Astrocyte (in vitro differentiated cells and primary cell): ENCODE data around the gene TMEM107. TPM values are rescaled to one million over a fixed set of nuclear protein-coding genes. Genes with fewer than 3 reads are reported as not detected.
"Not testable (repeated sequence)": the region's sequence is repeated elsewhere in the genome, so short reads cannot be mapped to it uniquely, and the experiment has no call there.

ENCODE experiments used
- DNase-seq: peaks from one replicate; pipeline ENCODE4 v3.0.0-alpha.2; 2010; ENCODE audit warnings: low read depth
- FAIRE-seq: peaks from 2 replicates; lab custom pipeline; 2011; peaks lifted over from hg19 to GRCh38; lab: Jason Lieb, UNC
- H2AFZ ChIP-seq: 2 replicates; pipeline ENCODE4 v1.6.0; 2012; ENCODE audit warnings: low read depth, low read length, inconsistent platforms
- H3K27ac ChIP-seq: 2 replicates; pipeline ENCODE4 v1.5.1; 2011; ENCODE audit warnings: low read depth, low read length, inconsistent platforms
- H3K27me3 ChIP-seq: 2 replicates; pipeline ENCODE4 v1.6.0; 2011; ENCODE audit warnings: low read length, inconsistent platforms; ENCODE audit not compliant: insufficient read depth
- H3K36me3 ChIP-seq: 2 replicates; pipeline ENCODE4 v1.5.1; 2011; ENCODE audit warnings: low read length, inconsistent platforms; ENCODE audit not compliant: insufficient read depth
- H3K4me1 ChIP-seq: 2 replicates; pipeline ENCODE4 v1.5.1; 2011; ENCODE audit warnings: low read length, inconsistent platforms; ENCODE audit not compliant: insufficient read depth
- H3K4me2 ChIP-seq: 2 replicates; pipeline ENCODE4 v1.6.0; 2012; ENCODE audit warnings: low read length, inconsistent platforms
- H3K4me3 ChIP-seq: 2 replicates; pipeline ENCODE4 v1.5.1; 2011; ENCODE audit warnings: low read depth, mild to moderate bottlenecking, low read length, inconsistent platforms; ENCODE audit not compliant: insufficient read depth
- H3K79me2 ChIP-seq: 2 replicates; pipeline ENCODE4 v1.6.0; 2012; ENCODE audit warnings: mild to moderate bottlenecking, low read length, inconsistent platforms; ENCODE audit not compliant: insufficient read depth
- H3K9ac ChIP-seq: 2 replicates; pipeline ENCODE4 v1.6.0; 2012; ENCODE audit warnings: mild to moderate bottlenecking, low read length, inconsistent platforms
- H3K9me3 ChIP-seq: 2 replicates; pipeline ENCODE4 v1.5.1; 2012; ENCODE audit warnings: low read depth, mild to moderate bottlenecking, low read length, inconsistent platforms; ENCODE audit not compliant: insufficient read depth
- H4K20me1 ChIP-seq: 2 replicates; pipeline ENCODE4 v1.6.0; 2012; ENCODE audit warnings: low read length, inconsistent platforms; ENCODE audit not compliant: insufficient read depth
- H3K27ac Mint-ChIP-seq: one replicate; pipeline ENCODE4 v1.8.0; 2021; ENCODE audit warnings: mild to moderate bottlenecking, mixed read lengths; ENCODE audit not compliant: unreplicated experiment
- H3K27me3 Mint-ChIP-seq: one replicate; pipeline ENCODE4 v1.8.0; 2021; ENCODE audit warnings: low read depth, mixed read lengths; ENCODE audit not compliant: unreplicated experiment
- H3K36me3 Mint-ChIP-seq: one replicate; pipeline ENCODE4 v1.8.0; 2021; ENCODE audit warnings: low read depth, mixed read lengths; ENCODE audit not compliant: unreplicated experiment
- H3K4me1 Mint-ChIP-seq: one replicate; pipeline ENCODE4 v1.8.0; 2021; ENCODE audit warnings: low read depth, mixed read lengths; ENCODE audit not compliant: unreplicated experiment
- H3K4me3 Mint-ChIP-seq: one replicate; pipeline ENCODE4 v1.8.0; 2021; ENCODE audit warnings: mild to moderate bottlenecking, moderate library complexity, mixed read lengths; ENCODE audit not compliant: unreplicated experiment
- H3K9me3 Mint-ChIP-seq: one replicate; pipeline ENCODE4 v1.8.0; 2021; ENCODE audit warnings: mild to moderate bottlenecking, mixed read lengths; ENCODE audit not compliant: unreplicated experiment
- CTCF ChIP-seq: IDR thresholded peaks from 2 replicates; pipeline ENCODE4 v1.5.1; 2011; ENCODE audit warnings: low read depth, mild to moderate bottlenecking, inconsistent platforms, low read length, moderate library complexity; ENCODE audit not compliant: insufficient read depth
- EZH2 ChIP-seq: IDR thresholded peaks from 2 replicates; pipeline ENCODE4 v1.6.1; 2012; ENCODE audit warnings: mild to moderate bottlenecking, low read length, inconsistent platforms; ENCODE audit not compliant: insufficient read depth
- total RNA-seq: library from RNA; stranded (reverse); gene quantifications from 2 replicates; pipeline ENCODE4 v1.2.1, GENCODE V29; 2021

The TMEM107 gene
- total RNA-seq, 1 donor from 2014 or later = 9.4 TPM

GRCh38 chr17:8173056-8173870, 2.9 kb downstream of the TMEM107 start:
- Mint-ChIP-seq H3K36me3 (no peaks in the 10 kb centered on the region), H3K27me3 (no peaks in the 10 kb centered on the region), H3K4me1 (peaks cover 17% of the 10 kb centered on the region), H3K9me3 (no peaks in the 10 kb centered on the region), H3K4me3 (peak overlapping the region; percentile 89), H3K27ac (peak overlapping the region; percentile 100)
- Histone ChIP-seq H3K9ac (peak overlapping the region; percentile 88), H3K36me3 (no peaks in the 10 kb centered on the region), H2AFZ (peak overlapping the region; percentile 81), H3K27ac (peak overlapping the region; percentile 99), H3K27me3 (no peaks in the 10 kb centered on the region), H4K20me1 (no peaks in the 10 kb centered on the region), H3K9me3 (no peaks in the 10 kb centered on the region), H3K4me2 (peak overlapping the region; percentile 86), H3K4me1 (peaks cover 26% of the 10 kb centered on the region), H3K4me3 (peak overlapping the region; percentile 52), H3K79me2 (peaks cover 13% of the 10 kb centered on the region)
- no peak for FAIRE-seq
- TF ChIP-seq CTCF (no peak), EZH2 (no peak)
- peak; percentile 99 for DNase-seq

- H3K4me1 Mint-ChIP-seq, H3K4me2 ChIP-seq, H4K20me1 ChIP-seq, DNase-seq, FAIRE-seq, H3K27ac Mint-ChIP-seq, H3K9ac ChIP-seq, H3K4me3 ChIP-seq, H3K4me3 Mint-ChIP-seq, H3K9me3 ChIP-seq, H3K27me3 Mint-ChIP-seq, H3K27ac ChIP-seq, H3K27me3 ChIP-seq, H3K36me3 Mint-ChIP-seq, H3K9me3 Mint-ChIP-seq, H3K36me3 ChIP-seq, H2AFZ ChIP-seq, H3K79me2 ChIP-seq: not testable (repeated sequence)
- H3K4me1 ChIP-seq = peaks cover 10% of the 10 kb centered on the region
Measured at GRCh38 chr17:8170186-8170585, 6.0 kb downstream of the TMEM107 start.

- Mint-ChIP-seq H3K27ac (no peak overlapping the region), H3K36me3 (no peaks in the 10 kb centered on the region), H3K27me3 (no peaks in the 10 kb centered on the region), H3K4me1 (peaks cover 13% of the 10 kb centered on the region), H3K9me3 (no peaks in the 10 kb centered on the region), H3K4me3 (no peak overlapping the region)
- FAIRE-seq (no peak), DNase-seq (no peak)
- Histone ChIP-seq H2AFZ (no peak overlapping the region), H3K9ac (no peak overlapping the region), H3K79me2 (peaks cover 2% of the 10 kb centered on the region), H4K20me1 (no peaks in the 10 kb centered on the region), H3K4me2 (no peak overlapping the region), H3K27me3 (no peaks in the 10 kb centered on the region), H3K36me3 (no peaks in the 10 kb centered on the region), H3K27ac (no peak overlapping the region), H3K9me3 (no peaks in the 10 kb centered on the region), H3K4me3 (no peak overlapping the region), H3K4me1 (peaks cover 19% of the 10 kb centered on the region)
- TF ChIP-seq CTCF = no peak
- TF ChIP-seq EZH2 = no peak
Measured at GRCh38 chr17:8167526-8167925, 8.7 kb downstream of the TMEM107 start.
